SKM-1 (cell line): ENCODE results near the gene TRIM61.
"Not testable (repeated sequence)": the region's sequence is repeated elsewhere in the genome, so short reads cannot be mapped to it uniquely, and the experiment has no call there.

ENCODE experiments used
- DNase-seq: peaks from one replicate; lab custom pipeline; 2025; ENCODE audit not compliant: unreplicated experiment; lab: John Stamatoyannopoulos, UW

The TRIM61 gene

GRCh38 chr4:164959421-164959820 lies 18.0 kb downstream of the TRIM61 start:
- not testable (repeated sequence) for DNase-seq

DNA sequence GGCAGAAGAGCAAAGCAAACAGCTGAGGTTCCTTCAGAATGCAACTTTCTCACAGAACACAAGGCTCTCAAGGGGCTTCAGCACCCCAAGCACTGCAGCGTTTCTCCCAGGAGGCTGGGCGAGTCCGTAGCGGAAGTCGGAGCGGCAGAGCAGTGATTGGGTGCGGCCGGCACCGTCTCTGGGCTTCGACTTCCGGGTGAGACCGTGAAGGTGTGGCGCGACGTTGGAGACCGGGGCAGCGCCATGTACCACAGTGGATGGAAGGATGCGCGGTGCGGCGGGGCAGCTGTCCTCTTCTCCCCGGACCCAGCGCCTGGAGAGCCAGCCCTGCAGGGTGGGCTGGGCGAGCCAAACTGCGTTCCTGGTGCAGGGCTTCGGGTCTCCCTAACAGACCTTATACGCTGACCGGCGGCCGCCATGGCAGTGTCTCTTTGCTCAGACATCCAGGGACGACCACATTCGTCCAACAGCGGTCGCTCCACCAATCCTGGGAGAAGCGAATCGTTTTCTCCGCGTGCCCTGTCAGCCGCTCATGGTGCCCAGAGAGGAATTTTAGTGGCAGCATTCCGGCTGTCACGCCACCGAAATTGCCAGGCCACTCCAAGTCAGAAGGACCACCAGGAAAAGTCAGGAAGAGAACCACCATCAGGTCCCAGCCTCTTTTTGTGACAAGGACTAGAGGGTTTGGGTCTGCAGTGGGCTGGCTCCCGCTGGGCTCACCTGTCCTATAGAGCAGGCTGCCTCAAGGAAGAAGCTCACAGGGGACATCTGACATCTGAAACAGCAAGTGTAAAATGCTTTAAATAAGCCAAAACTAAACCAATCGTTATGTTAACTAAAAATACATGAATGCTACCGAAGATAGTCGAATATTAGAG lies 20.5 kb downstream of the TRIM61 start:
- DNase-seq, result peak; percentile 44

GRCh38 chr4:164955107-164955805 lies 22.2 kb downstream of the TRIM61 start:
- no peak for DNase-seq

DNA sequence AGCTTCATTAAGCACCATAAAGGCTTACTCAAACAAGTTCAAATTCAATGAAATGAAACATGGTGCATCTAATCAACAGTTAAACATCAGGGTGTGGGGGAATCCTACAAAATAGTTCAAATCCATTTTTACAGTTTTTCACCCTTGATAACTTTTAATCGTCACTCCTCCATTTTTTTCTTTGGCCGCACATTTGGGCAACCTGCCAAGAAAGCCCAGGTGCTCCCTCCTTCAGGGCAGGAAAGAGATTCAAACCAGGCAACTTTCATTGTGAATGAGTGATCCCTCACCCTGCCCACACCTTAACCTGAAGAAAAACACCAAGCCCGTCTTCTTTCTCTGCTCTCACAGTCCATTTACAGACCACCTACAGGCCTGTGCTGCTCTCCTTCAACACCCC lies 24.9 kb downstream of the TRIM61 start:
- DNase-seq, result no peak

GRCh38 chr4:164949448-164950143 lies 27.9 kb downstream of the TRIM61 start:
- DNase-seq, result no peak

GRCh38 chr4:164948975-164949374 lies 28.5 kb downstream of the TRIM61 start:
- no peak for DNase-seq

DNA sequence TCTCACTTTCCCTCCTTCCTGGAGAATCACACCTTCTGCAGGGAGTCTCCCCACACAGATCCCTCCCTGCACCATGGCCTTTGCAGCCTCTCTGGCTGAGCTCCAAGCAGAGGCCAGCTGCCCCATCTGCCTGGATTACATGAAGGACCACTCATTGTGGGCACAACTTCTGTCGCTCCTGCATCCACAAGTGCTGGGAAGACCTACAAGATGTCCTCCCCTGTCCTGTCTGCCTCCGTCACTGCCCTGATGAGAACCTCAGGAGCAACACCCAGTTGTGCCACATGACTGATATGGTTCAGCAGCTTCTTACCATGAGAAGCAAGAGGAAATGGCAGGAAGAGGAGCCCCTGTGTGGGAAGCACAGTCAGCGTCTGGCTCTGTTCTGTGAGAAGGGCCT lies 29.5 kb downstream of the TRIM61 start:
- not testable (repeated sequence) for DNase-seq

GRCh38 chr4:164946810-164947209 lies 30.6 kb downstream of the TRIM61 start:
- no peak for DNase-seq

DNA sequence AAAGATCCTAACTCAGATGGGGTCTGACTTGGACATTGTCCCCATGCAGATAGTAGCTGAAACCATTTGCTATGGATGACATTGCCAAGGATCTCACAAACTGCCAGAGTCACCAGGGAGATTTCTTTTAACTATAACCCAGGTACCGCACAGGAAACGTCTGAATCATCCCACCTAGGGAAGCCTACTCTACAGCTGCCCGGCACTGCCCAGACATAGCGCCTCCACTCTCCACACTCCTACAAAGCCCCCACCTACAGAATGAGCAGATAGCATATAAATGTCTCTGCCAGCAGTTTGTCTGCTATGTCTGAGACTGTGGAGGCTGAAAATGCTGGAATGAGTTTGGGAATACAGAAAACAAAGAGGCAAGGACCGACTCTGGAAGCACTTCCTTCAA lies 32.3 kb downstream of the TRIM61 start:
- DNase-seq, result no peak

- no peak for DNase-seq
Observed at GRCh38 chr4:164943192-164943591, 34.3 kb downstream of the TRIM61 start.

- no peak for DNase-seq
Observed at GRCh38 chr4:164937576-164938270, 39.7 kb downstream of the TRIM61 start.

DNA sequence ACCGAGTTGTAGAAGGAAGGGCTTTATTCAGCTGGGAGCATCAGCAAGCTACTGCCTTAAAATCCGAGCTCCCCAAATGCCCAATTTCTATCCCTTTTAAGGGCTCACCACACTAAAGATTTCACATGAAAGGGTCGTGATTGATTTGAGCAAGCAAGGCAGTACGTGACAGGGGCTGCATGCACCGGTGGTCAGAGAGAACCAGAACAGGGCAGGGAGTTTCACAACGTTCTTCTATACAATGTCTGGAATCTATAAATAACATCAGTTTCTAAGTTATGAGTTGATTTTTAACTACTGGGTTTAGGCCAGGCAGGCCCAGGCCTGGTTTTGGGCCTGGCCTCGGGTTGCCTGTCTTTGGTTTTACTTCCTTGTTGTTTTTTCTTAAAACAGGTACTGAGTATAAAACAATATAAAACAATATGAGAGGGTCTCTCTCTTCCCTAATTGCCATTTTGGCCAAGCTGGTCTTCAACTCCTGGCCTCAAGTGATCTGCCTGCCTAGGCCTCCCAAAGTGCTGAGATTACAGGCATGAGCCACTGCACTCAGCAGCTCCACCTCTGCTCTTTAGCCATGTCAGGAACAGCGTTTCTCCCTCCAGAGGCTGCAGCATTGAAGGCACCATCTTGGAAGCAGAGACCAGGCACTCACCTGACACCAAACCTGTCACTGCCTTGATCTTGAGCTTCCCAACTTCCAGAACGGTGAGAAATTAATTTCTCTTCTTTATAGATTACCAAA lies 41.4 kb downstream of the TRIM61 start:
- DNase-seq, result not testable (repeated sequence)

DNA sequence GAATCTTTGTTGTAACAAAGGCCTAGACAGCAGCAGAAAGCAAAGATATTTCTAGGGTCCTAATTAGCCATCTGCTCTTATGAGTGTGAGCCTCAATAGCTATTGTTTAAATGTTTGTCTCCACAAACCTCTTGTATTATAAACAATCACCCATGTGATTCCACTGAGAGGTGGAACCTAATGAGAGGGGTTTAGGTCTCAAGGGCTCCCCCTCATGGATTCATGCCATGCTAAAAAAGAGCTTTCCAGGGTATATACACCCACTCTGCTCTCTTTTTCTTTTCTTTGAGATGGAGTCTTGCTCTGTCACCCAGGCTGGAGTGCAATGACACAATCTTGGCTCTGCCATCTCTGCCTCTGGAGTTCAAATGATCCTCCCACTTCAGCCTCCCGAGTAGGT lies 42.1 kb downstream of the TRIM61 start:
- DNase-seq, result no peak

DNA sequence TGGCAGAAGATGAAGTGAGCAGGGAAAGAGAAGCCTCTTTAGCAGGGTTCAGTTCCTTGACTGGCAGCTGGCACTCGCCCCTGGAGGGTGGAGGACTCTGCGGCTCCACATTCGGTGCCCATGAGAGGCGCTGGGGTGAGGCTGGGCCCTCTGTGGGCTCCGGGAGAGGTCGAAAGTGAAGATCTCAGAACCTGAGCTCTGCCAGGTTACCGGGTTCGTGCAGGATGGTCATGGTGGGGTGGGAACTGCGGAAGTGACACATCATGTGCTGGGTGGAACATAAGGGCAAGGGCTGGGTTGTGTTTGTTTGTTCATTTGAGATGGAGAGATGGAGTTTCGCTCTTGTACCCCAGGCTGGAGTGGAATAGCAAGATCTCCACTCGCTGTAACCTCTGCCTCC lies 44.2 kb downstream of the TRIM61 start:
- DNase-seq, result no peak

DNA sequence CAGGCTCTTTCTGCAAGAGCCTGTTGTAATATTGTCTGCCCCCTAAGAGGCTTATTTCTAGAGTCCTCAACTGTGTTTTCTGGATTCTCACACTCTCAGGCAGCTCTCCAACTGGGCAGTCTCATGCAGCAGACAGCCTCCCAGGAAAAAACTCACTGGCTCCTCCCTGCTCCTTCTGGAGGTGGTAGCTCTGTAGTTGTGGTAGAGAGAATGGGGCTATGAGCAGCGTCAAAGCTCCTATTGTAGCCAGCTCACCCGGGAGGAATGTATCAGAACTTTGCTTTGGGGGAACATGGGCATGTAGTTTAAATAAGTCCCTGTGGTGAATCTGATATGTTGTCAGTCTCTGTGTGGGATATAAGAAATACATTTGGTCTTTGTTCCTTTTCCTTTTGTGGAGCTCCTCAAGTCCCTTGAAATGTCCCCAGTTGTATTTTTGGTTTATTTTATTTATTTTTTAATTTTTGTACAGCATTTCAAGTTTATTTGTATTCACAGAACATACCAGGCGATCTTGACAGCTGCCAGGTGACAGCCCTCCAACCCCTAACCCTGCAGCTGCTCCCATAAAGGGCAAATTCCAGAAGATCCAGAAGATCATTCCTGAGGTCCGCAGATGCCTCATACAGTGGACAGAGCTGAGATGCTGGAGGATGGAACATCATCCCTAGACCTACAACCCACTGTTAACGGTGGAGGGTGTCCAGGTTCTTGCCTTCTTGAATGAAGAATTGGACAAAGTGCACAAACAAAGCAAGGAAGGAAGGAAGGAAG lies 45.7 kb downstream of the TRIM61 start:
- no peak for DNase-seq

- no peak for DNase-seq
Observed at GRCh38 chr4:164930647-164931046, 46.8 kb downstream of the TRIM61 start.

GRCh38 chr4:164927101-164927500 lies 50.4 kb downstream of the TRIM61 start:
- DNase-seq, result not testable (repeated sequence)

DNA sequence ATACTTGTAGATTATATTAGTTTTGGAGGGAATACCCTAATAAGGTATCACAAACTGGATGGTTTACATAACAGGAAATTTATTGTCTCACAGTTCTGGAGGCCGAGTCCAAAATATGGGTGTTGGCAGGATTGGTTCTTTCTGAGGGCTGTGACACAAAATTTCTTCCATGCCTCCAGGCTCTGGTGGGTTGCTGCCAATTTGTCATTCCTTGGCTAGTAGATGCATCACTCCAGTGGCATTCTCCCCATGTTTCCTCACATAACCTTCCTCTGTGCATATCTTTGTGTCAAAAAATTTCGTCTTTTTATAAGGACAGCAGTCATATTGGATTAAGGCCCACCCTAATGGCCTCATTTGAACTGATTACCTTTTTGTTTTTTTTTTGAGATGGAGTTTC lies 51.2 kb downstream of the TRIM61 start:
- no peak for DNase-seq

DNA sequence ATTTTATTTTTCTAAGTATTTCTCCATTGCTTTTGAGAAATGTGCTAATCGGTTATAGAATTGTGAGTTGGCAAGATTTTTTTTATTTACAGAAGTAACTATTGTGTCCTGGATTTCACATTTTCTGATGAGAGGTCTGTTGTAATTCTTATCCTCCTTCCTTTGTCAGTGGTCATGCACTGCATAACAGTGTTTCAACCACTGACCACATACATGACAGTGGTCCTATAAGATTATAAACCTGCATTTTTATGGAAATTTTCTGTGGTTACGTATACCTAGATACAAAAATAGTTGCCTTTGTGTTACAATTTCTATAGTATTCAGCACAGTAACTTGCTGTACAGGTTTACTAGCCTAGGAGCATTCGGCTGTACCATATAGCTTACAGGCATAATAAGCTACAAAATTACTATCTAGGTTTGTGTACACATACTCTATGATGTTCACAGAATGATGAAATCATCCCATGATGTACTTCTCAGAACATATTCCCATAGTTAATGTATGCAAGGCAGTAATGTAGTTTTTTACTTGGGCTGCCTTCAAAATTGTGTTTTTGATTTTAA lies 52.7 kb downstream of the TRIM61 start:
- no peak for DNase-seq
